GM19240 (cell line): Measurements from ENCODE around the gene CA12.
"Not testable (repeated sequence)": the region's sequence is repeated elsewhere in the genome, so short reads cannot be mapped to it uniquely, and the experiment has no call there.

Experiments used
- DNase-seq: peaks from one replicate; pipeline ENCODE4 v3.0.0; 2011; ENCODE audit warnings: low spot score; ENCODE audit not compliant: insufficient read length

The CA12 gene

GRCh38 chr15:63339006-63339766, 42.5 kb downstream of the CA12 start:
- DNase-seq = no peak

GRCh38 chr15:63338170-63338569, 43.5 kb downstream of the CA12 start:
- DNase-seq = no peak

- DNase-seq = no peak
Observed at GRCh38 chr15:63337046-63337445, 44.6 kb downstream of the CA12 start.

GRCh38 chr15:63335543-63336240, 46.0 kb downstream of the CA12 start:
- no peak for DNase-seq

GRCh38 chr15:63334821-63335220, 46.8 kb downstream of the CA12 start:
- DNase-seq = no peak

GRCh38 chr15:63332367-63333124, 49.1 kb downstream of the CA12 start:
- DNase-seq = no peak

GRCh38 chr15:63331456-63331855, 50.2 kb downstream of the CA12 start:
- no peak for DNase-seq

GRCh38 chr15:63330926-63331325, 50.7 kb downstream of the CA12 start:
- no peak for DNase-seq

GRCh38 chr15:63329567-63330350, 51.9 kb downstream of the CA12 start:
- no peak for DNase-seq

GRCh38 chr15:63327648-63328421, 53.8 kb downstream of the CA12 start:
- no peak for DNase-seq

- no peak for DNase-seq
Observed at GRCh38 chr15:63324770-63325169, 56.9 kb downstream of the CA12 start.

GRCh38 chr15:63323798-63324563, 57.7 kb downstream of the CA12 start:
- no peak for DNase-seq

- no peak for DNase-seq
Observed at GRCh38 chr15:63322541-63322940, 59.1 kb downstream of the CA12 start.

- no peak for DNase-seq
Observed at GRCh38 chr15:63321462-63321861, 60.2 kb downstream of the CA12 start.

- not testable (repeated sequence) for DNase-seq
Observed at GRCh38 chr15:63320981-63321380, 60.7 kb downstream of the CA12 start.

- not testable (repeated sequence) for DNase-seq
Observed at GRCh38 chr15:63320446-63320845, 61.2 kb downstream of the CA12 start.

- no peak for DNase-seq
Observed at GRCh38 chr15:63319065-63319464, 62.6 kb downstream of the CA12 start.

- no peak for DNase-seq
Observed at GRCh38 chr15:63318344-63318743, 63.3 kb downstream of the CA12 start.

- DNase-seq = no peak
Observed at GRCh38 chr15:63314409-63314808, 67.2 kb downstream of the CA12 start.

GRCh38 chr15:63313825-63314224, 67.8 kb downstream of the CA12 start:
- no peak for DNase-seq
